Middle frontal gyrus (tissue), 1 donor: ENCODE measurements around the gene TUG1.

Experiments used
- DNase-seq: peaks from one replicate; pipeline ENCODE4 v3.0.0-alpha.2; 2015; ENCODE audit warnings: low spot score; ENCODE audit errors: extremely low spot score

TUG1 gene

DNA sequence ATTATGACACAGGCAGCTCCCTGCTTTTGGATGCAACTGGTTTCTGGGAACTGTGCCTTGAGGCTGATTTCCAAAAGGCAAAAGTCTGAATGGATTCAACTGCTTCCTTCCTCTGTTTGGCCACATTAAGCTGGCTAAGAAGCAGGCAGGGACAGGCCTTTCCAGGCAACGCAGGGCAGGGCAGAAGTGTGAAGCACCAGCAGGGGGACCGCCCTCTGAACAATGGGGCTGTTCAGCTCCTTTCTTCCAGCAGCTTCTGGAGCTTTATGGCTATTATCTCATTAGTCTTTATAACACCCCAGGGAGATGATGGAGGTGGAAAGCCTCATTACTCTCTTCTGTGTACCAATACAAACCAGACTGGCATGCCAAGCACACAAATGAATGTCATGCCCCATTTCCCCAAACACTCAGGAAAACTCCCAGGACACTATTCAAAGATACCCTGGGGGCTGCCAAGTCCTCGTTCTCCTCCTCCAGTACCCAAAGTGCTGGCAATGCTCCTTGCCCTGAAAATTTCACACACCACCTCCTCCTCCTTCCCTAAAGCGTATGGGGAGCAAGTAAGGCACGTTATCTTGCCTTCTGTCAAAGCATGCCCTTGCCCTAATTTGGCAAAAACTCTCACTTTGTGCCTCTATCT lies 21.8 kb upstream of the TUG1 start:
- DNase-seq, result peak; percentile 39

DNA sequence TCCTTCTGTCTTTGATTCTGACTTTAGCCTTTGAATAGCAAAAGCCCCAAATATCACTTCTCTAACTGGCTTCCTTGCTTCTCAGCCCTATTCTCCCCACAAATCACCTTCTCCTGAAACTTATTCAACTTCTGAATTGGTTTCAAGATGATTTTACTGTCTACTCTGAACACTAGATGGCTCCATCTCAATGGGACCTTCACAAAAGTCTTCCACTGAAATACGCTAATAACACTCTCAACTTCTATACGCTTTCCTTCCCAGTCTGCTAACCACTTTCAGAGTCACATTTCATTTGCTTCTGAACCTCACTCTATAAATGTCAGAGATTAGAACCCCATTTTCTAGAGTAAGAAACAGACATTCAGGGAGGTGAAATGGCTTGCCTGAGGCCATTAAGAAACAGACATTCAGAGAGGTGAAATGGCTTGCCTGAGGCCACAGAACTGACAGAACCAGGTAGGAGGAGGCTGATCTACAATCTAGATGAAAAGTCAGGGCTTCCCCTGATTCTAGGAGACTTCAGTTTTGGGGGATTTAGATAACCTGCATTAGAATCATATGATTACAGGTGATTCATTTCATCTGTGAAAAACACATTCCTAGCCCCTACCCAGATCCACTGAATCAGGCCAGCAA lies 21.1 kb upstream of the TUG1 start:
- DNase-seq, result no peak

DNA sequence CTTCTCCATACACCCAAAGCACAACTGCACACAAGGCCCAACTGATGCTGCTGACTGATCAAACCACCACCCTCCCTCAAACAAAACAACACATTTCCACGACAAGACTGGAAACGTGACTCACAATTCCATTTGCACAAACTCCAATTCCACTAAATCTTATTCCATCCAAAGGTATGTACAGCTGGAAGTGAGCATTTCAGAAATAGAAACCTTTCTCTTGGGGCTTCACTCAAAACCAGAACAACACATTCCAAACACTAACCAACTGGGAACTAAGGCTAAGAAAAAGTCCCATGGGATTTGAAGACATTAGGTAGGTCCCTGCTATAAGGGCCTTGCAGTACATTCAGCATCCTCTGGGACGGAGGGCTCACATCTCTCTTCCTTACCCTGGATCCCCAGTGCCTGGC lies 20.1 kb upstream of the TUG1 start:
- no peak for DNase-seq

DNA sequence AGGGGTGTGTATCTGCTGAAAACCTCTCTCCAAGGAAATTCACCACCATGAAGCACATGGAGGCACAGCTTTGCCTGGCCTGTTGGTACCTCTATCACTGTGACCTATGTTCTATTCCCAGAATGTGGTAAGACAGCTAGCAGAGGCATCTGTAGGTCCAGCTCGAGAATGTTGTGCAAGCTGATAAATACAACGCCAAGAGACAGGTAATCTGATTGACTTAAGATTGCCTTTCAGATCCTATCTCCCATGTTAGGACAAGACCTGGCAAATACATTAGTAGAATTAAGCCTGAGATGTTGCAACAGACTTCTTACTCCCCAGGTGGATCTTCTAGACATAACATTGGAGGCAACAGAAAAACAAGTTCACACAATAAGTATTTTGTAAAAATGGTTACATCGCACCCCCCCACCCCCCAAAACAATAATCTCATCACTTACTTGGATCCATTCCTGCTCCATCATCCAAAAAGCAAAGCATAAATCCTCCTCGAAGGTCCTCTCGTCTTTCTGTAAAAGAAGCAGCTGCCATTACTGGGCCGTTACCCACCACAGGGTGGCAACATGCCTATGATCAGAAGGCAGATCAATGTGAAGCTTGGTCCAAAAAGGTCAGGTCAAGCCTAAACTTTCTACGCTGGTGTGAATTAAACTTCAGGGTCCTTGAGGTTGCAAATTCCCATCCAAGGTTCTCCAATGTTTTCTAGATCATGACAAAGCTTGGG lies 19.0 kb upstream of the TUG1 start:
- no peak for DNase-seq

DNA sequence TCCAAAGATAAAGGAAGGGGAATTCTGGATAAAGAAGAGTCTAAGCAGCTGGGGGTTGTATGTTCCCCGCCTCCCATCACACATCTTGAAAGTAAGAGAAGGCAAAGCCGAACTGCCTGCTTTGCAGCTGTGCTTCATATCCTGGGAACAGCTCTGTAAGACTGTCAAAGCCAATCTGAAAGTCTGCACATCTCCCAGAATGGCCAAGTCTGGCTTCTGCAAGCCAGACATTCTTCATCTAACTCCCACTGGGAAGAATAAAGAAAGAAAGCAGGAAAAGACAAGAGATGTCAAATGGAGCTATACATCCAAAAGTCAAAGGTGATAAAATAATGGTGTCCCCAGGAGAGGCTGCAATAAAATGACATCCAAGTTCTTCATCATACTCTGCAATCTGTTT lies 15.9 kb upstream of the TUG1 start:
- no peak for DNase-seq

DNA sequence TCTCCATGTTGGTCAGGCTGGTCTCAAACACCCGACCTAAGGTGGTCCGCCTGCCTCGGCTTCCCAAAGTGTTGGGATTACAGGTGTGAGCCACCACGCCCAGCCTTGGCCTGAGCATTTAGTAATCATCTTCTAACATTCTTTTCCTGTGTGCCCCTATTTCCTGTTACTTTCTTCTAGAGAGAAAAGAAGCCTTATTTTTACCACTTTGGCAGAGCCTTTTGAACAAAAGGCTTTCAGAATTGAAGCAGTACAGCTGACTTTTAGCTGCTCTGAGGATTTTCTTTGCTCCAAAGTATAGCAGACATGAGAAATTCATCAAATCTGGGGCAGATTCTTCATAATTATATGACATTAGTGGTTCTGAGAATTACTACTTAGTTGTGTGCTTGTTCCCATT lies 13.9 kb upstream of the TUG1 start:
- no peak for DNase-seq

DNA sequence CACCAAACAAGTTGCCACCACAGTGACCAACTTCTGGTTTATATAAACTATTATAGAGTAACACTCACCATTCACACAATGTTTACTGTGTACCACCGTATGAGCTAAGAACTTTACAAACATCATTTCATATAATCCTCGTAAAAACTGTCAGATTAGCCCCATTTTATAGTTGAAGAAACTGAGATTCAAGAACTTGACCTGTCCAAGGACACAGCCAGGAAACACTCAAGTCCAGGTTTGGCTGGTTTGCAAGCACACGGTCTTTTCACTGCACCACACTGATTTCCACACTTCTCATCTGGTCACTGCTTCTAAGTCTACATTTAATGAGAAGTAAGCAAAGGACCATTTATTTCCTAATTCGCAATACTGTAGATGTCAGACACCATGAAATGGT lies 4.2 kb upstream of the TUG1 start:
- DNase-seq, result no peak

DNA sequence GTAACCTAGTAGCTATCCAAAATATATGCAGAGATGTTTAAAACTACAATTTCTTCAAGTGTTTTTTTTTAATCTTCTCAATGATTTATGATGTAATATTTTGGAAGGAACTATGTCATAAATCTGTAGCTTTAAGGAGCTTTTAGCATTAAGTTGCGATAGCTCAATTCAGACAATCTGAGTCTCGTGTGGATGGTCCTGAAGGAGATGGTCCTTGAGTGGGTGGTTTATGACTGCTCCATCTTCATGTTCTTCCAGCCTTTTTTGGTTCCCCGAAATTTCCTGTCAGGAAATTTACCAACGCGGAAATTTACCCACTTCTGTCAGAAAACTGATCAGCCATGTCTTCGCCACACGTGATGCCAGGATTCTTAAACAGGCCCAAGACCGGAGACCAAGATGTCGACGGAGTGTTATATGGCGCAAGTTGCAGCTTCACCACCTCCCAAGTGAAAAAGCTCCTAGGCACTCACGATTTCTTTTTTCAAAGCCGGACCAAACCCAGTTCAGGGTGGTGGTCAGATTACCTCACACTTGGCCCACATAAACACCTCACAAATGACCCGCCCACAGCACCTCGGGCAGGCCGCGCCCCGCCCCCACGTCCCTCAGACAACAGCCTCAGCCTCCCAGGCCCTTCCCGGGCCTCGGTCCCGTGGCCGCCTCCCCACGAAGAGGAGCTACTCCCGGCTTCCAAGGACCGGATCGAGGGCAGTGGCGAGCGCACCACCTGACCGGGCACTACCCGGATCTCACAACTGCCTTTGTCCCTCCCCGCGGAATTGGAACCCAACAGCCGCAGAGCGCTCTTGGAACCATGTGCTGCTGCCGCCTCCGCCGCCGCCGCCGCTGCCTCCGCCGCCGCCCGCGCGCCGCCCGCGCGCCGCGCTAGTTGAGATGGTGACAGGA lies 796 bp upstream of the TUG1 start, which contains the start of gene MORC2:
TSS of gene MORC2 (minus strand) at position 760 of the 909 bp plus-strand sequence. CDS start 885 bp downstream, outside the sequence.
- DNase-seq, result no peak

DNA sequence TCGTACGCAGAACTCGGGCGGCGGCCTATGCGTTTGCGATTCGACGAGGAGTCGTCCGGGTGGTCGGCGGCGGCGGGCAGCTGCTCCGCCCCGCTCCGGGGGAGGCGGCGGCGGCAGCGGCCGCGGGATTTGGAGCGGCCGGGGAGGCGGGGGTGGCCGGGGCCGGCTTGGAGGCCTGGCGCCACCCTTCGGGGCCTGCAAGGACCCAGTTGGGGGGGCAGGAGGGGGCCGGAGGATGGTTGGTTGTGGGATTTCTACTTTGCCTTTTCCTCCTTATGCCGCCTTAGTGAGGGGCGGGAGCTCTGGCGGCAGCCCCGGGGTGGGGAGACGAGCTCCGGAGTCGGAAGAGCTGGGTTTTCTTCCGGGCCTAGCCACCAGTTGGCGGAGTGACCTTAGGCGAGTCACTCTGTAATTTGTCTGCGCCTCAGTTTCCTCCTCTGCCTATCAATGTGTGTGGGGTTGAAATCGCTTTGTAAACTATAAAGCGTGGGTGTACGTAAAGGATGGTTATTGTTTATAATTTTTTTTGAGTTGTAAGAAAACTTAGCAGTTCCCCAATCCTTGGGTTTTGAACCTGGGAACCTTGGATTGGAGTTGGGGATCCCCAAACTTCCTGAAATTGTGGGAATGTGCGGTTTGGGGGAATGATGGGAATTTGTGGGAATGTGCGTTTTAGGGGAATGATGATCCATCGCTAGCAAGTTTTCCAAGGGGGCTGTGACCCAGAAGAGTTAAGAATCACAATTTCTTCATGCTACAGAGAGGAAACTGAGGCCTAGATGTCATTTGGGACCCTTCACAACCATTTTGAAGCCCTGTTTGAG lies 679 bp downstream of the TUG1 start:
- DNase-seq, result no peak

DNA sequence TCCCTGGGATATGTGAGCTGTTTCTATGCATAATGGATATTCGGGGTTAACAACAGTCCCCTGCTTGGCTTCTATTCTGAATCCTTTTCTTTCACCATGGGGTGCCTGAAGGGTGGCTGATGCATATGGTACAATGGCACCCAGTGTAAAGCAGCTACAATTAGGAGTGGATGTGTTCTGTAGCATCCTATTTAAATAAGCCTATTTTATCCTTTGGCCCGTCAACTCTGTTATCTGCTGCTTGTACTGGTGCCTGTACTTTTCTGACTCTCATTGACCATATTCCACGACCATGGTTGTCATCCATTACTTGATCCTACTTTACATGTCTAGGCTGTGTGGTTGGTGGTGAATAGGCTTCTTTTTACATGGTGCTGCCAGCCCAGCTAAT lies 1.3 kb downstream of the TUG1 start:
- DNase-seq, result no peak

DNA sequence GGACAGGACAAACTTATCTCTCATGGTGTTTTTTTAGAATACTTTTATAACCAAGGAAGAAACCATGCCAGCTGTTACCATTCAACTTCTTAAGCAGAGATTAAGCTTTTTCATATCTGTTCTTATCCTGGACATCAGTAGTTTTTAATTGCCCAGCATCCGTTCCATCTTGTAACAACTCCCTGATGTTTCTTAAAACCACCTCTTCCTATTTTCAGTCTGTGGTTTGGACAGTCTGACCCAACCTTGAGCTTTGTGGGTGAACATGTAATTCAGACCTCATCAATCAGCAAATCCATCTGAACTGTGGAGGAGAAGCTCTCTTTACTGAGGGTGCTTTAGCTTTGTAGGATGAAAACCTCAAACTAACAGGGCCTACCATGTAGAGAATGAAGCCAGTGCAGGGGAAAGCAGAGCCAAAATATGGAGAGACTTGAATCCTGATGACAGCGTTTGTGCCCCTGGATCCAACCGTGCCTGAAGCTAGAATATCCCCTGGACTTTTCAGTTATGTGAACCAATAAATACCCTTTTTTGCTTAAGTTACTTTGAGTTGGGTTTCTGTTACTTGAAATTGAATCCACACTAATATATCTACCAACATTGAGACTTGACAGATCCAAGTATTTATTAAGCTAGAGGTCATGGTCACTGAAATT lies 9.4 kb downstream of the TUG1 start:
- DNase-seq, result no peak

DNA sequence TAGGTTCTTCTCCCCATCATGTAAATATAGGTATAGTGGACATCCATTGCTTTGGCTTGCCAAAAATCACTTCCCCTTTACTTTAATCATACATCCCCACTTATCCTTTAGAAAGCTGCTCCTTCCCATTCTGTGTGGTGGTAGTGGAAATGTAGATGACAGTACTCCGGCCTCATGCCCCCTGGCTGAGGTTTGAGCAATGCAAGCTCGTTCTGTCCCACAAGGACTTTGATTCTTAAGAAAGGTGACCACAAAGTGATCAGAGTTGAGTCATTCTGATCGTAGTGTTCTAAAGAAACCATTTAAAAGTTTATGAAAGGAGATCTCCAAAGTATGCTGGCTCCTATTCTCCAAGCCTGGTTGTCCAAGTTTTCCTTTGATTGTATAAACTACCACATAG lies 10.9 kb downstream of the TUG1 start:
- DNase-seq, result no peak

DNA sequence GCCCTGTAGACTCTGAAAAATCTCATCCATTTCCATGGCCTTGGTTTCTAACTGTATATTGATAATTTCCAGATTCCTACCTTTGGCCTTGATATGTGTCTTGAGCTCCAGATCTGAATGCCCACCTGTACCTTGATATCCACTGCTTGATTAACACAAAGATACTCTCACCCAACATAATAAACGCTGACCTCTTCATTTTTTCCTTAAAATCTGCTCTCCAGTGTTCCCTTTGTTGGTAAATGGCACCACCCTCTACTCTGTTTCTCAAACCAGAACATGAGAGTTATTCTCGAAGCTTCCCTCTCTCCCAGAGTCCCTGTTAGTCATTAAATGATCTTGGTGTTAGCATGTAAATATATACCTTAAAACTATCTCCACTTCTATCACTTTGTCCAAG lies 13.4 kb downstream of the TUG1 start:
- no peak for DNase-seq

DNA sequence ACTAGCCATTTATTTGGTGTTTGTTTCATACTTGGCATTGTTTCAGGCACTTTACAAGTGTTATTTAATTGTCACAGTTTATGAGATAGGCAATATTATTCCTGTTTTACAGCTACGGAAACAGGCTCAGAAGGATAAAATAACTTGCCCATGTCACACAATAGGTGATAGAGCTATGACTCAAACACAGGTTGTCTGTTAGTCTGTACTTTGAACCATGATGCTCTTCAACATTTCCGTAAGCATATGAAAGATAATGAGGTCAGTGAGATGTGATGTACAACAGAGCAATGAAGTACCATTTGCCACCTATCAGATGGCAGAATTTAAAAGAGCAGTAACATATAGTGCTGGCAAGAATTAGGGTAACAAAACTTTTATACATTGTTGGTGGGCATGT lies 15.3 kb downstream of the TUG1 start:
- no peak for DNase-seq

DNA sequence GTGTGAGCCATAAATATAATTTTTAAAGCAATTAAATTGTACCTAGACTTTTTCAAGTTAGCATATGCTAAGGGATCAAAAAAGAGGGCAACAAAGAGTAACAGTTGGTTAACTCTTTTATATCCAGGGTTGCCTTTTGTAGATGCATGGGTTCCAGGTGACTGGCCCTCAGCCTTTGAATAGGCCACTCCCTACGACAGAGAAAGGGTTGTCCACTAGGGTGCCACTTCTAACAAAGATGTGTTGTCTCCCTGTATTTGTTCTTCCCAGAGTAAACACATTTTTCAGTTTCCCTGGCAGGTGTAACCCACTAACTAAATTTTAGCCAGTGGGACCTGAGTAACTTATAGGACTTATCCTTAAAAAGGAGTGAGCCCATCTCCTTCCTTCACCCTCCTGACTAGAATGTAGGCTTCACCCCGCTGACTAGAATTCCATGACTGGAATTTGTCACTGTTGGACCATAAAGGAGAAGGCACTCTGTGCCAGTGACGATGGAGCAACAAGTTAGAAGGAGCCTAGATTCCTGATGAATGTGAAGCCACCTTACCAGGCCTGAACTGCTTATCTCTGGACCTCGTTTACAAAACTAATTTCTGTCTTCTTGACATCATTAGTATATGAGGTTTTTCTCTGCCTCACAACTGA lies 16.6 kb downstream of the TUG1 start:
- DNase-seq, result no peak

DNA sequence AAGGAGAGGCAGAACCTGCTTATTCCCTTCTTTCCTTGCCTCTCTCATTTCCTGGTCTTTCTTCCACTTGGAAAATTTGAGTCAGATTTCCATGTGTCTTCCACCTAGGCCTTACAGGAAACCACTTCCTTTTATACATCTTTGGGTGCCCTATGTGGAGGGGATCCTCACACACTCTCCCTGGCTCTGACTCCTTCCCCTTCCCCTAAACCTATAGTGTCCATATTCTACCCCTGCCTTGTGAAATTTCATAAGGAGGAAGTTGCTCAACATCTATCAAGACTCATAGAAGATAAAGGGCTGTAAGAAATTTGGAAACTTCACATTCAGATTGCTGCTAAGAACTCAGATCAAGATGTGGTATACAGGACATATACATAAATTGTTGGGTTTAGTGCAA lies 20.4 kb downstream of the TUG1 start:
- no peak for DNase-seq

DNA sequence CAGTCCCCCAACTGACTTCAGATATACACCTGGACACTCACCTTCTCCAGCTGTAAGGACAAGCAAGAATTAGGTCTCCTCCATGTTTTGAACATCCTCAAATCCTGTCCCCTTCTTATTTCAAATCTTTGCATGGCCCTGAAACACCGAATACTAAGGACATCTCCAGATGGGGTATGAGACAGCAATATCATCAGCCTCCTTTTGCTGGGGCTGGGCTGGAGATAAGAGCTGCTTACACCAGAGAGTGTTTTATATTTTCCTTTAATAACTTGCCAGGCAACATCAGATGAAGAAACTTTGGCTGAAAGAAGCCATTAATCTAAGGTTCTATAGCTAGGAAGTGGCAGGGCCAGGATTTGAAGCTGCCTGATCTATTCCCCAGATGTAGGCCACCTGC lies 21.6 kb downstream of the TUG1 start:
- no peak for DNase-seq

DNA sequence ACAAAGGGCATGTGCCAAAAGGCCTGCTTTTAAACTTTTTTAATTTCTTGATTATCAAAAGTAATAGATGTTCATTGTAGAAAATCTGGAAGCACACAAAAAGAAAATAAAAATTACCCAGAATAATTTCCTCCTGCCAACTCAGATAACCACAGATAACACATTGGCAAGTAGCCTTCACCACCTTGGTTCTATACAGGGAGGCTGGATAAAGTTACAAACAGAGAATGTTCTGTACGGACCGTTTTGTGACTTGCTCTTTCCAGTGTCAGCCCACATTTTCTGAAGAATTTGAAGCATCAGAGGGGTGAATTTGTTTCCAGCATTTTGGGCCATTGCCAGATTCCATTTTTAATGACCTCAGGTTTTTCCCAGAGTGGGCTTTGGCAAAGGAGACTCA lies 23.5 kb downstream of the TUG1 start:
- DNase-seq, result no peak

DNA sequence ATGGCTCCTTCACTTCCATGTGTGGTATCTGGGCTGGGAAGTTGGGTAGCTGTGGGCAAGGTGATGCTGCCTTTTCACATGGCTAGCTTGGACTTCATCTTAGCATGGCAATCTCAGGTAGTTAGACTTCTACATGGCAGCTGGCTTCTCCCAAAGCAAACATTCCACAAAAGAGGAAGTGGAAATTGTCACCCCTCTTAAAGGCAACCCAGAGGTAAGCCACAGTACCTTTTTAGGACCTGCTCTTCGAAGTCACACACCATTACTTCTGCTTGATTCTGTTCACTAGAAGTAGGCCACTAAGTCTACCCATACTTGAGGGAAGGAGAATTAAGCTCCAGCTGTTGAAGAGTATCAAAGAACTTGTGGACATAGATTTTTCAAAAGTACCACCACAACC lies 25.9 kb downstream of the TUG1 start:
- DNase-seq, result no peak

DNA sequence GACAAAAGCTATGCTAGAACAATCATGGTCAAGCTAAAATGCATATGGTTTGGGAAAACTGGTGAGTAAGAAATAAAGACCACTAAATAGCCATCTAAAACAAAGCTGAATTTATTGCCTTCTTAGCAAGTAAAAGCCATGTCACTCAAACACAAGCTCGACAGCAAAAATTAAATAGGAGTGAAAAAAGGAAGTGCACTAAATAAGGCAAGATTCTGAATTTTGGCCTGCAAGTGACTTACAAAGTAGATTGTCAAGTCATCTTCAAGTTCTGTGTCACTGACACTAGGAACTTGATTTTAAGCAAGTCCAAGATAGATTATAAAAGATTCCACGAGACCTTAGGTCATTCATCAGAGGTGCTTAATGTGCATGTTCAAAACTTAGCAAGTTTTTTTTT lies 27.4 kb downstream of the TUG1 start:
- no peak for DNase-seq
